Measurements from ENCODE around the gene ETFRF1. TPM values are rescaled to one million over a fixed set of nuclear protein-coding genes. Genes with fewer than 3 reads are reported as not detected.
A peak's percentile ranks its signal among the peaks of the same experiment; 100 is the strongest.

Gene ETFRF1
- total RNA-seq, 1 donor from 2014 or later, result 20.7 TPM

GRCh38 chr12:25213338-25213737 lies 18.3 kb downstream of the ETFRF1 start:
- Mint-ChIP-seq H3K4me1 (no peaks in the 10 kb centered on the region), H3K9me3 (no peaks in the 10 kb centered on the region), H3K27me3 (ENCODE audit: low read depth) (no peaks in the 10 kb centered on the region), H3K36me3 (peaks cover 8% of the 10 kb centered on the region), H3K4me3 (no peak overlapping the region), H3K27ac (no peak overlapping the region)
- DNase-seq (ENCODE audit: low spot score in 2 of 2, unreplicated experiment in 2 of 2), result no peak
- no peak for TF ChIP-seq CTCF (IDR thresholded peaks at IDR 0.05; ENCODE audit: unreplicated experiment)

GRCh38 chr12:25236190-25236589 lies 41.2 kb downstream of the ETFRF1 start:
- Mint-ChIP-seq H3K36me3 (peaks cover 33% of the 10 kb centered on the region), H3K9me3 (peaks cover 9% of the 10 kb centered on the region), H3K27ac (no peak overlapping the region), H3K27me3 (ENCODE audit: low read depth) (no peaks in the 10 kb centered on the region), H3K4me3 (no peak overlapping the region), H3K4me1 (peaks cover 2% of the 10 kb centered on the region)
- no peak for TF ChIP-seq CTCF (IDR thresholded peaks at IDR 0.05; ENCODE audit: unreplicated experiment)
- no peak for DNase-seq (ENCODE audit: low spot score in 2 of 2, unreplicated experiment in 2 of 2)

- Mint-ChIP-seq H3K9me3 (peaks cover 9% of the 10 kb centered on the region), H3K4me1 (peaks cover 2% of the 10 kb centered on the region), H3K4me3 (no peak overlapping the region), H3K27ac (no peak overlapping the region), H3K36me3 (peaks cover 33% of the 10 kb centered on the region), H3K27me3 (ENCODE audit: low read depth) (no peaks in the 10 kb centered on the region)
- no peak for DNase-seq (ENCODE audit: low spot score in 2 of 2, unreplicated experiment in 2 of 2)
- no peak for TF ChIP-seq CTCF (IDR thresholded peaks at IDR 0.05; ENCODE audit: unreplicated experiment)
Measured at GRCh38 chr12:25236626-25237025, 41.6 kb downstream of the ETFRF1 start.

- Mint-ChIP-seq H3K4me3 (no peak overlapping the region), H3K27ac (peak overlapping the region; percentile 21), H3K36me3 (peaks cover 35% of the 10 kb centered on the region), H3K4me1 (peaks cover 8% of the 10 kb centered on the region), H3K9me3 (peaks cover 12% of the 10 kb centered on the region), H3K27me3 (ENCODE audit: low read depth) (no peaks in the 10 kb centered on the region)
- TF ChIP-seq CTCF (IDR thresholded peaks at IDR 0.05; ENCODE audit: unreplicated experiment), result peak; percentile 50
- DNase-seq (ENCODE audit: low spot score in 2 of 2, unreplicated experiment in 2 of 2), result no peak
Measured at GRCh38 chr12:25241167-25242020, 46.4 kb downstream of the ETFRF1 start.

GRCh38 chr12:25242981-25243679 lies 48.1 kb downstream of the ETFRF1 start:
- H3K27ac Mint-ChIP-seq, result peak overlapping the region; percentile 61

More at GRCh38 chr12:25242981-25243679, 48.1 kb downstream of the ETFRF1 start:
- H3K27me3 Mint-ChIP-seq (ENCODE audit: low read depth), result no peaks in the 10 kb centered on the region
- H3K36me3 Mint-ChIP-seq, result peaks cover 24% of the 10 kb centered on the region
- no peak for TF ChIP-seq CTCF (IDR thresholded peaks at IDR 0.05; ENCODE audit: unreplicated experiment)
- peaks cover 13% of the 10 kb centered on the region for H3K4me1 Mint-ChIP-seq
- no peak overlapping the region for H3K4me3 Mint-ChIP-seq
- DNase-seq (ENCODE audit: low spot score in 2 of 2, unreplicated experiment in 2 of 2), result no peak
- H3K9me3 Mint-ChIP-seq, result peaks cover 3% of the 10 kb centered on the region
